Aorta (tissue), 5 donors: ENCODE data around the gene RAB8B. TPM values are rescaled to one million over a fixed set of nuclear protein-coding genes. Genes with fewer than 3 reads are reported as not detected.

ENCODE experiments used
- ATAC-seq: fragments of 200-7000 bp; cut with Tn5 transposase; one replicate; pipeline ENCODE4 v1.9.1; 2022; ENCODE audit warnings: moderate library complexity; ENCODE audit not compliant: low FRiP score
- DNase-seq, 2 donors: peaks; one replicate each; pipeline ENCODE4 v3.0.0-alpha.2; 2020
- H3K27ac ChIP-seq, 2 donors: one replicate each; pipeline ENCODE4 v1.5.1; 2013; ENCODE audit warnings: low read length in 2 of 2, mild to moderate bottlenecking in 2 of 2, moderate library complexity in 2 of 2, control low read depth in 1 of 2, inconsistent platforms in 1 of 2, low read depth in 1 of 2
- H3K27me3 ChIP-seq, 2 donors: one replicate each; pipeline ENCODE4 v1.6.1; 2013; ENCODE audit warnings: control low read depth in 1 of 2, low read length in 1 of 2, mild to moderate bottlenecking in 1 of 2, moderate library complexity in 1 of 2; ENCODE audit not compliant: insufficient read depth in 2 of 2, control insufficient read depth in 1 of 2
- H3K36me3 ChIP-seq, 2 donors: one replicate each; pipeline ENCODE4 v1.6.1; 2013; ENCODE audit warnings: control low read depth in 1 of 2, low read length in 1 of 2, mild to moderate bottlenecking in 1 of 2; ENCODE audit not compliant: insufficient read depth in 2 of 2, control insufficient read depth in 1 of 2
- H3K4me1 ChIP-seq, 2 donors: one replicate each; pipeline ENCODE4 v1.6.1; 2013; ENCODE audit warnings: low read length in 2 of 2, control low read depth in 1 of 2, mild to moderate bottlenecking in 1 of 2, moderate library complexity in 1 of 2; ENCODE audit not compliant: insufficient read depth in 2 of 2, control insufficient read depth in 1 of 2
- H3K4me3 ChIP-seq, 2 donors: one replicate each; pipeline ENCODE4 v1.5.1; 2013; ENCODE audit warnings: low read length in 2 of 2, control low read depth in 1 of 2, mild to moderate bottlenecking in 1 of 2
- H3K9me3 ChIP-seq: one replicate; pipeline ENCODE4 v1.6.1; 2013; ENCODE audit warnings: mild to moderate bottlenecking, low read length; ENCODE audit not compliant: control insufficient read depth
- WGBS, 2 donors: extraction: QIAGEN DNeasy Blood & Tissue Kit; methylation state at CpG; one replicate each; pipeline ENCODE4 v1.1.7; 2013; 5-methylcytosine and 5-hydroxymethylcytosine counted together
- intact Hi-C, 2 donors: fragments of 100-400 bp; cut with DNase I; formaldehyde crosslinking; loops; one replicate each; pipeline versions ENCODE4 v1.14.2 to v1.15.0; 2022
- polyA plus RNA-seq, 2 donors: library from polyadenylated mRNA; stranded (reverse); fragments of 200-250 nt; gene quantifications; one replicate each; pipeline ENCODE4 v1.2.3, GENCODE V29; 2013
- total RNA-seq, 2 donors: library from RNA; stranded (reverse); fragmentation: NEBNext Ultra II Directional; extraction: Animal tissue kit (Norgen Biotek cat#: 25700); gene quantifications; one replicate each; pipeline ENCODE4 v1.2.1, GENCODE V29; 2021
- donor health status: healthy with polysubstance abuse.
- donor health status: Bipolar disorder and iron deficiency.
- donor health status: DM: no; HTN: no; CAD: no.
- donor health status: DM: no; HTN: no; CAD: no.
- donor health status: DM: yes; HTN: yes; CAD: no.

The RAB8B gene
- total and polyA plus RNA-seq, 4 donors, result 14.8 to 47.9 (median 29.6) TPM

DNA sequence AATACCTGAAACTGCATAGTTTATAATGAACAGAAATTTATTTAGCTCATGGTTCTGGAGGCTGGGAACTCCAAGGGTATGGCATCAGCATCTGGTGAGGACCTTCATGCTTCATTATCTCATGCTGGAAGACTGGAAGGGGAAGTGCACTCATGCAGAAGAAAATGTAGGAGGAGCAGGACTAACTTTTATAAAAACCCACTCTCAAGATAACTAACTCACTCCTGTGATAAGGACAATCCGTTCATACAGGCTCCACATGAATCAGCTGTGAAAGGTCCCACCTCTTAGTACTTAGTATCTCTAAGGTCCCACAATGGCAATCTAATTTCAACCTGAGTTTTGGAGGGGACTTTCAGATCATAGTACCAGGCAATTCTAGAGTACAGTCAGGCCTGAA, 54.4 kb downstream of the RAB8B start:
- DNase-seq, result no peak
- no peaks in the 10 kb centered on the region for H3K4me1 ChIP-seq
- H3K36me3 ChIP-seq, result no peaks in the 10 kb centered on the region
- 67 to 81% methylated on average over 1 of the region's 1 CpG for WGBS, 2 donors
- no peaks in the 10 kb centered on the region for H3K27me3 ChIP-seq
- intact Hi-C loops, result no loop called here
- H3K9me3 ChIP-seq, result no peaks in the 10 kb centered on the region
- peak overlapping the region in 1 of 2 donors; percentile 43 for H3K27ac ChIP-seq
- no peak overlapping the region for H3K4me3 ChIP-seq
- ATAC-seq, result no peak

DNA sequence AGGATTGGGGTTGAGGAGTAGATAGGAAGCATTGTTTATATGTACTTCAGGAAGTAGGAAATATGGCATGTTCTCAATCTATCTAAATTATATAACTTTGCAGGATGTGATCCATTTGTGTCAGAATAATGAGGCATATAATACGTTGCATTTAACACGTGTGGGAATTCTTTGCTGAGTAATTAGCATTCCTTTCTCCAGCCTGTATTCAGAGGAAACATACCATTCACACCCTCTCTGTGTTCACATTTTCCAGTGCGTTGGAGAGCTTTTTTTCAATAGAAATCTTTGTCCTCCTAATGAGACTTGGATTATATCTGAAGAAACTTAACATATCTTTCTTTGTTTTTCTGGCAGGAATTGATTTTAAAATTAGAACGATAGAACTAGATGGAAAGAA, 55.0 kb downstream of the RAB8B start:
- no peaks in the 10 kb centered on the region for H3K27me3 ChIP-seq
- H3K4me3 ChIP-seq, result no peak overlapping the region
- H3K36me3 ChIP-seq, result no peaks in the 10 kb centered on the region
- no peak overlapping the region for H3K27ac ChIP-seq
- H3K9me3 ChIP-seq, result no peaks in the 10 kb centered on the region
- no peak for DNase-seq
- WGBS, 2 donors, result 4 to 7% methylated on average over 4 of the region's 4 CpGs
- H3K4me1 ChIP-seq, result no peaks in the 10 kb centered on the region
- intact Hi-C loops, result no loop called here
- ATAC-seq, result no peak

DNA sequence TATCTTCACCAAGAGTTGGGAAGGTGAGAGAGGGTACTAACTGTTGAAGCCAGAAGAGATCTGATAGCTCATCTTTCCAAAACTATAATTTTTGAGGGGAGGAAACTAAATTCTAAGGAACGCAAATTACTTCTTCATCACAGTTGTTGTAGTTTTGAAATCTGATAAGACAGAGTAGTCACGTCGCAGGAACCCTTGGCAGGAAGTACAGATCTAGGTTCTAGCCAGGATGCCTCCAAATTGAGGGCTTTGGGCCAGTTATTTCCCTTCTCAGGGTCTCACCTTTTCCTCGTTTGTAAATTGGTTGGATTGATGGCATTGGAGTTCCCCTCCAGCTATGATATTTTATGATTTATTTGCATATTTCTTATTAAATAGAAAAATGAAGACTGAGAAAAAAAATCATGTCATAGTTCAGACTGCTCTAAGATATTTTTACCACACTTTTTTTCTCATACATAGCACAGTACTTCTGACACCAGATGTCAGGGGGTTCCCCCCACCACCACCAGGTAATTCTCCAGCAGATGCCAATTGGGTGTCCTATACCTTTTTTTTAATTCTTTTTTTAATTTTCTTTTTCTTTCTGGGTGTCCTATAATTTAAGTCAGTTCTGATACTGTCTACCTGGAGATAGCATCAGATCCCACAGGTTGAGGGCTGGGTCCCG, 55.7 kb downstream of the RAB8B start:
- Histone ChIP-seq H3K4me1 (no peaks in the 10 kb centered on the region), H3K4me3 (no peak overlapping the region), H3K27ac (no peak overlapping the region), H3K36me3 (no peaks in the 10 kb centered on the region), H3K9me3 (no peaks in the 10 kb centered on the region), H3K27me3 (no peaks in the 10 kb centered on the region)
- intact Hi-C loops, result no loop called here
- DNase-seq (no peak), ATAC-seq (no peak)
- WGBS, 2 donors, result 25% methylated on average over 5 of the region's 5 CpGs

DNA sequence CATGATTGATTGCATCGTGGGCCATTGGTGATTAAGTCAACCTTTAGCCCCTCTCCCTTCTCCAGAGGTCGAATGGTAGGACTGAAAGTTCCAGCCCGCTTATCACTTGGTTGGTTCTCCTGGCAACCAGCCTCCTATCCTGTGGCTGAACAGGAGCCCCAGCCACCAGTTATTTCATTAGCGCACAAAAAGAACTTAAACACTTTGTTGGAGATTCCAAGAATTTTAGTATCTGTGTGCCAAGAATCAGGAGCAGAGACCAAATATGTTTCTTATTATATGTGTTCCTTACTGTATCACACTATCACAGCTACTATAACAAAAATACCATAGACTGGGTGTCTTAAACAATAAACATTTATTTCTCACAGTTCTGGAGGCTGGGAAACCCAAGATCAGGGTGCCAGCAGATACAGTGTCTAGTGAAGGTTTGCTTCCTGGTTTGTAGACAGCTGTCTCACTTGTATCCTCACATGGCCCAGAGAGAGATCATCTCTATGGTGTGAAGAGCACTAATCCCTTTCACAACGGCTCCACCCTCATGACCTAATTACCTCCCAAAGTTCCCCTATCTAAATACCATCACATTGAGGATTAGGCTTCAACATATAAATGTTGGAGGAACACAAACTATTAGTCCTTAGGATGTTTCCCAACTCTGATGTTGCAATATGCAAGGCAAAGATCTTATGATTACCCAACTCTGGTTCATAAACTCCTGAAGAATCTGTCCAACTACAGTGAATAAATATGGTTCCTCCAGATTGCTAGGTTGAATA, 57.5 kb downstream of the RAB8B start:
- H3K36me3 ChIP-seq, result peaks cover 0 to 6% of the 10 kb centered on the region in 2 donors
- 69 to 81% methylated on average over 5 of the region's 5 CpGs for WGBS, 2 donors
- H3K4me3 ChIP-seq, result no peak overlapping the region
- no peaks in the 10 kb centered on the region for H3K4me1 ChIP-seq
- ATAC-seq (peak; percentile 75), DNase-seq (no peak)
- intact Hi-C loops, result no loop called here
- no peaks in the 10 kb centered on the region for H3K9me3 ChIP-seq
- no peak overlapping the region for H3K27ac ChIP-seq
- H3K27me3 ChIP-seq, result no peaks in the 10 kb centered on the region

DNA sequence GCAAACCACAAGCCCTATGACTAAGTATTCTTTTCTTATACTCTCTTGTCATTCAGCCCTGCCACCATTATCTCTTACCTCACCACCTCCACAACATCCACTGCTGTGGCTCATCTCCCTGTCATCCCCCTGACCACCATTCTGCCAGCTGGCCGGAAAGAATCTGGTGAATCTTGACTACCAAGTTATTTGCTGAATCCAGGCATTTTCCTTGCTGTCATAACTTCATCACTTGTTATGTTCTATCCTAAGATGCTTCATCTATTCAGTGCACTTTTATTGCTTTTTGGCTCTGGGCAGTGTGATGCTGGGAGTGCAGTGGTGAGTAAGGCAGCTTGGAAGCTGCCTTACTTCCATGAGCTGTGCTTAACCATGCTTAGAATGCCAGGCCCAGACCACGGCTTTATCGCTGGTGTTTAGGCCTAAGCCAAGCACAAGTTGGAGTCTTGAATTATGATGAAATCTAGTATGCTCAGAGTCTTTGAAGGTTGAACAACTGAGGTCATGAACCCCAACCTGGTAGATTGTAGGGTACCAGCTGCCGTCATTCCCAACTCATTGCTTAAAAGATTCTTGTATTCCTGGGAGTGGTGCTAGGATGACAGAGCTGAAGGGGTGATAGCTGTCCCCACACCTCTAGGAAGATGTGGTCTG, 61.0 kb downstream of the RAB8B start:
- Histone ChIP-seq H3K4me3 (no peak overlapping the region), H3K27ac (no peak overlapping the region), H3K36me3 (peaks cover 0 to 6% of the 10 kb centered on the region in 2 donors), H3K4me1 (no peaks in the 10 kb centered on the region), H3K27me3 (no peaks in the 10 kb centered on the region), H3K9me3 (no peaks in the 10 kb centered on the region)
- DNase-seq, result no peak
- ATAC-seq, result no peak
- WGBS, 2 donors, result 87 to 93% methylated on average over 4 of the region's 4 CpGs
- intact Hi-C loops, result no loop called here

DNA sequence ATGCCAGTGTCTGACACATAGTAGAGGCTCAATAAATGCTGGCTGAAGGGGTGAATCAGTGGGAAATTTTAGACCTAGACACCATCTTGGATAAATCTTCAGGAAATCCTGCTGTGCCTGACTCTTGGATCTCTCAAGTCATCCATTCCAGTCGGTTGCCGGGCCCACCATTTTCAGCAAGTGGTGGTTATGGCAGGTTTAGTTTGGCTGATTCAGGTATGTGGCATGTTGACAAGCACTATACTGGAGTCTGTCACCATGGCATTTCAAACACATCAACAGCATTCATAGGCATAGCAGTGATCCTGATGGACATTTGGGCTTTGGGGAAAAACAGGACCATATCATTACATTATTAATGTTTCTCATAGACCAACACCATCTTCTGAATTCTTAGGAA, 62.3 kb downstream of the RAB8B start:
- peaks cover 0 to 6% of the 10 kb centered on the region in 2 donors for H3K36me3 ChIP-seq

DNA sequence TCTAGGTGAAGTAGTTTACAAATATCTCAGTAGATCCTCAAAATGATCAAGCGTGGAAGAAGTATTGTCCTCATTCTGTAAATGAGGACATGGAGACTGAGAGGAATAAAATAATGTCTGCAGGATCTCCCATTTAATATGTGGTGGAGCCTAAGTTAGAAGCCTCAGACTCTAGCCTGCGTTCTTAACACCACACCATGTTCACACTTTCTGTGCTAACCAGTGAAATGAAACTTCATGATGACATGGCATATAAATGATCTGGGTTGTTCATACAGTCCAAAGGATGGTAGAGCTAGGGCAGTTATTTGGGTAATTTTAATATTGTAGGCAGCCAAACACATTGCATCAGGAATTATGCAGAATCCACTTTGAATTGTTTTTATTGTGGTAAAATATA, 62.9 kb downstream of the RAB8B start:
- no peak overlapping the region for H3K27ac ChIP-seq
- H3K9me3 ChIP-seq, result no peaks in the 10 kb centered on the region
- intact Hi-C loops, result no loop called here
- ATAC-seq, result no peak
- peaks cover 0 to 6% of the 10 kb centered on the region in 2 donors for H3K36me3 ChIP-seq
- WGBS, 2 donors, result 91 to 95% methylated on average over 2 of the region's 2 CpGs
- H3K27me3 ChIP-seq, result no peaks in the 10 kb centered on the region
- H3K4me1 ChIP-seq, result no peaks in the 10 kb centered on the region
- no peak for DNase-seq
- no peak overlapping the region for H3K4me3 ChIP-seq

More for the DNA sequence above, 62.3 kb downstream of the RAB8B start:
- 60 to 82% methylated on average over 2 of the region's 2 CpGs for WGBS, 2 donors
- H3K4me1 ChIP-seq, result no peaks in the 10 kb centered on the region
- ATAC-seq (no peak), DNase-seq (no peak)
- no peak overlapping the region for H3K27ac ChIP-seq
- intact Hi-C loops, result no loop called here
- no peaks in the 10 kb centered on the region for H3K27me3 ChIP-seq
- no peak overlapping the region for H3K4me3 ChIP-seq
- no peaks in the 10 kb centered on the region for H3K9me3 ChIP-seq

DNA sequence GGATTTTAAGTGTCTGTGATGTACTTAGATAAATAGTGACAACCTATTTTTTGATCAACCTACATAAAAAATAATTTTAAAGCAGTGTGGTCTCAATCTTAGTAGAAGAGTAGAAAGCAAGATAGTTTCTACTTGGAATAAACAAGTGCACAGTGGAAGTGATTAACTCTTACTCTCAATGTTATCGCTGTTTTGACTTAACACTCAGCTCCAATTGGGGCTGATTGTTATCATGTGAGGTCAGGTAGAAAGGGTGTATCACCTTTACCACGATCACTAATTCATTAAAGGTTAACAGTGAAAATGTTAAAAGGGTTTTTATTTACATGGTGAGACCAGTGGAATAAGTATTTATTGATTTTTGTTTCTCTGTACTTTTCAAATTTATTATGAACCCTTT, 65.6 kb downstream of the RAB8B start:
- intact Hi-C loops, result no loop called here
- no peaks in the 10 kb centered on the region for H3K9me3 ChIP-seq
- no peak for ATAC-seq
- WGBS, 2 donors, result 94 to 97% methylated on average over 2 of the region's 2 CpGs
- H3K4me1 ChIP-seq, result no peaks in the 10 kb centered on the region
- no peak for DNase-seq
- no peak overlapping the region for H3K27ac ChIP-seq
- H3K36me3 ChIP-seq, result peaks cover under 1 to 6% of the 10 kb centered on the region in 2 donors
- H3K4me3 ChIP-seq, result no peak overlapping the region
- H3K27me3 ChIP-seq, result no peaks in the 10 kb centered on the region
